Measurements from ENCODE around the gene TGFBR3.

- TF ChIP-seq CTCF (IDR thresholded peaks at IDR 0.05): no peak
- no peak for TF ChIP-seq POLR2A (IDR thresholded peaks at IDR 0.05)
These were observed 133.6 kb downstream of the TGFBR3 start for GRCh38 chr1:91752324-91752723.
